SIG-M5 treated with dmso at 0.1 percent for 504 hours (cell line): ENCODE results near the gene PDGFA.

Experiments used
- DNase-seq: peaks from one replicate; lab custom pipeline; 2025; ENCODE audit not compliant: unreplicated experiment; lab: John Stamatoyannopoulos, UW

The PDGFA gene

DNA sequence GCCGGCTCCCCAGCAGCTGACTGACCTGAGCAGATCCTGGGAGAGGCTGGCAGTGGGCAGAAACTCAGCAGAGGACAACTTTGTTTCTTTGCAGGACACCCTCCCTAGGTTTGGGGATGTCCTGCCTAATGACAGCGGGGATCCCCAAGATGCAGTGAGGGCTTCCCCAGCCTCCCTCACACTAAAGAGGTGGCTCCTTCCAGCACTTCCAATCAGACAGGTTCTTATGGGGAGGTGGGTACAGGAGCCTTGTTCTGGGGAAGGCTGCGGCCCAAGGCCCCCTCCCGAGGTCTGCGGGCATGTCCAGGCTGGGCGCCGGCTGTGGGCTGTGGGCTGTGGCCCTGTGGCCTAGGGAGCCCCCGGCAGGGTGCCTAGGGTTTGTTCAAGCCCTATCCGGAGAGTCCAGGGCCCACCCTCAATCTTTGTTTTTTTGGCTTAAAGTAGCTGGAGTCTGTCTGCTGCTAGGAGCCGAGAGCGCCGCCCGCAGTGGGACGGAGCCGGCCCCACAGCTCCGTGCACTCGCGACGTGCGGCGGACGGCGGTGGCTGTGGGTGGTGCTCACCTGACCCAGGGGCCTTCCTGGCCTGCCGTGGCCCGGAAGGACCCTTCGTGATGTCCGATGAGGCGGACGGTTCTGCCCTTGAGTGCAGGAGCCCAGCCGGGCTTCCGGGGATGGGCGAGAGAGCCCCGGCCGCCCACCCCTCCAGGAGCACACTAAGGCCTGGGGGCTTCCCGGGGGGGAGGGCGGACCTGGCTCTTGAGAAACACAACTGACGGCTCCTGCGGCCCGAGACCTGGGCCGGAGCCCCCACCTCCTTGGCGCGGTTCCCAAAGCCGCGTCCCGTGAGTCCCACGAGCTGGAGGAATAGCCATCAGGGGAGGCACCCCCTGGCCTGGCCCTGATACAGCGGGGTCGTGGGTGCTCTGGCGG, 57.2 kb downstream of the PDGFA start:
- DNase-seq, result no peak

DNA sequence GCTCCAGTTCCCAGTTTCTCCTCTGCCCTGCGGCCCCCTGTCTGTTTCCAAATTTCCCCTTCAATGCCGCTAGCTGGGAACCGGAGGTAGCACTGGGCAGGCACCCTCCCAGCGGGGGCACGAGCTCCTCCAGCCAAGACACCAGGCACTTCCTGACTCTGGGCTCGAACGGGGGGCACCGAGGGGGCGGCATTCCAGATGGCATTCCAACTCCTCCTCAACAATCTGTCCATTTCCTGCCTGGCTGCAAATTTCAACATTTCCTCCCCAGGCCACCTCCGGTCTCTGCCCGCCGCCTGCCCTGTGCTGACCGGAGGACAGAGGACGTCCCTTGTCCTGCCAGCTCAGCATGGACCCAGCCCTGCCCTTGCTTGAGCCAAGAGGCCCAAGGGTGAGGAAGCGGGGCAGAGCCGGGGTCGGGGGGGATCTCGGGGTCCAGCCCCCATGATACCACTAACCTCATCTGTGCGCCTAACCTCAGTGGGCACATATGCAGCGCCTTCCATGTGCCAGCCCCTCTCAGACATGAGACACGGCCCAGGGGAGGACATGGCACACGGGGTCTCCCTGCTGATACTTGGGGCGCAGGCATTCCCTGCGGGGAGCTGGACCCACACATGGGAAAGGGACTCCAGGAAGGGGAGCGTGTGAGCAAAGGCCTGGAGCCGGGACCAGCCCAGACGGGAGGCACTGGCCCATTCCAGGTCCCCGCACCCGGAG, 58.0 kb downstream of the PDGFA start:
- no peak for DNase-seq

DNA sequence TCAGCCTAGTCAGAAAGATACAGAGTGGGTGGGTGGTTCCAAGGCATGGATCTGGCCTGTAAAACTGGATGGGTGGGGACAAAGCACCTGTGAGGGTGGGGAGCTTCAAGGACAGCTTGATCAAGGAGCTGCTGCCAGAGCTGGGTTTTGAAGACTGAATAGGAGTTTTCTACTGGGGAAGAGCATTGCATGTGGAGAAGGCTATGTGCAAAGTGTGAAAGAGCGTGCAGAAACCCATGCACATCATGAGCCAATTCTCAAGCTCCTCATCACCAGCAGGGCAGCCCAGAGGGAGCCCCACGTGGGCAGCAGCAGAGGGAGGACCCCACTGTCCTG, 58.6 kb downstream of the PDGFA start:
- DNase-seq, result no peak

DNA sequence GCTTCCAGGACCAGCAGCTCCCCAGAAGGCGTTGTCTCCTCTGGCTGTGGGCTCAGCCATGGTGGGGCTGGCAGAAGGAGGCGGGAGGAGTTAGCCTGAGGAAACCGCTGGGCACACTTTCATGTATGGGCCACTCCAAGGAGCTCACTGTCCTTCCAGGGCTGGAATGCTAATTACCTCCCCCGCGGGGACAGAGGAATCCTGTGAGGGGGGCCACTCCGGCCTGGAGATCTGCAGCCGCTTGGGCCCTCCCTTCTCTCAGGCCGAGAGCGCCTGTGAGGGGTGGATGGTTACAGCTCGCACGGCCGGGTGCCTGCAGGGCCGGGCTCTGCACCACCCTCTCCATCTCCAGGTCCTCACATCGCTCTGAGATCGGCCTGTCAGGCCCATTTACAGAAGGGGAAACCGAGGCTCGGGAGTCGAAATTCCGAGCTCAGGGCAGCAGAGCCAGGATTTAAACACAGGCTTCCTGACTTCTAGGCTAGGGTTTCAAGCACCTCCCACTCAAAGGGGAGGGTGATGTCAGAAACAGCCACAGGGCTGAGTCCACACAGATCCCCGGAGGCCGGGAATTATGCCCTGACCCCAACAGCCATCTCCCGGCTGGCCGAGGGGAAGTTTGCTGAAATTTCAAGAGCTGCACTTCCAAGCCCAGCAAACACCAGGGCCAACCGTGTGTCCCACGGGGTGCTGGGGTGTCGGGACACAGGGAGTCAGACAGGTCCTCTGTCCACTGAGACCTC, 59.1 kb downstream of the PDGFA start:
- no peak for DNase-seq

DNA sequence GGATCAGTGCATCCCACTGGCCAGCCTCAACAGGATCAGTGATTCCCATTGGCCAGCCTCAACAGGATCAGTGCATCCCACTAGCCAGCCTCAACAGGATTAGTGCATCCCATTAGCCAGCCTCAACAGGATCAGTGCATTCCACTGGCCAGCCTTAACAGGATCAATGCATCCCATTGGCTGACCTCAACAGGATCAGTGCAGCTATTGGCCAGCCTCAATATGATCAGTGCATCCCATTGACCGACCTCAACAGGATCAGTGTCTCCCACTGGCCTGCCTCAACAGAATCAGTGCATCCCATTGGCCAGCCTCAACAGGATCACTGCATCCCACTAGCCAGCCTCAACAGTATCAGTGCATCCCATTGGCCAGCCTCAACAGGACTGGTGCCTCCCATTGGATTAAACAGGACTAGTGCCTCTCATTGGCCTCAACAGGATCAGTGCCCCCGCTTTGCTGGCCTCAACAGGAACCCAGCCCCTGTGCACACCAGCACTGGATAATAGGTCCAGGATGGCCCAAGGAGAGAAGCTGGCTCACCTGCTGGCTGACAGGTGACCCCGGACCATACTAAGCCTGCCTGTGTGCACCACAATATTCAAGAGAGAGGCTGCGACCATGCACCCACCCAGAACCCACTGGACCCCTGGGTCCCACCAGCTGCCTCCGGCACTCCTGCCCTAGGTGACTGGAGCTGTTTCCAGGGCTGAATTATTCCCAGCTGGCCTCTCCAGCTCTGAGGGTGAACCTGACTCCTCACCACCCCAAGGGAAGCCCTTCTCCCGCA, 59.9 kb downstream of the PDGFA start:
- no peak for DNase-seq

DNA sequence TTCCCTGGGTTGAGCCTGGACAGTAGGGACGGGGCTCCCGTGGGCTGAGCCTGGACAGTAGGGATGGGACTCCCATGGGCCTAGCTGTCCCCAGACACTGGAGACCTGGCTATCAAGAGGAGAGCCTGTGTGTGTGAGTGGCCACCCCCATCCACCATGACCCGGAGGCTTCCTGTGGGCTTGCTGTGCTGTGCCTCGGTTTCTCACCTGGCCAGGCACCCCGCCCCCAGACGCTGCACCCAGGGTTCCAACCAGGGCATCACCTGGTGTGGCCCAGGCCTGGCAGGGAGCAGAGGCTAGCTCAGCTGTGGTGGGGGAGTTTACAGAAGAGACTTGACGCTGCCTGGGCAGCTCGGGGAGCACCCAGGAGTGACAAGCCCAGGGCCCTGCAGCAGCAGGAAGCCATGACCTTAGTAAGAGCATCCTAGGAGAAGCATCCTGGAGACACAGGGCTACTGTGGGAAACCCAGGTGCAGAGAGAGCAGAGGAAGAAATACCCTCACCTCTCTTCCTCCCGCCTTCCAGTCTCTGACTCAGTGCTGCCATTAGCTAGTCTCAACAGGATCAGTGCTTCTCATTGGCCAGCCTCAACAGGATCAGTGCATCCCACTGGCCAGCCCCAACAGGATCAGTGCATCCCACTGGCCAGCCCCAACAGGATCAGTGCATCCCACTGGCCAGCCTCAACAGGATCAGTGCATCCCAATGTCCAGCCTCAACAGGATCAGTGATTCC, 61.0 kb downstream of the PDGFA start:
- no peak for DNase-seq

DNA sequence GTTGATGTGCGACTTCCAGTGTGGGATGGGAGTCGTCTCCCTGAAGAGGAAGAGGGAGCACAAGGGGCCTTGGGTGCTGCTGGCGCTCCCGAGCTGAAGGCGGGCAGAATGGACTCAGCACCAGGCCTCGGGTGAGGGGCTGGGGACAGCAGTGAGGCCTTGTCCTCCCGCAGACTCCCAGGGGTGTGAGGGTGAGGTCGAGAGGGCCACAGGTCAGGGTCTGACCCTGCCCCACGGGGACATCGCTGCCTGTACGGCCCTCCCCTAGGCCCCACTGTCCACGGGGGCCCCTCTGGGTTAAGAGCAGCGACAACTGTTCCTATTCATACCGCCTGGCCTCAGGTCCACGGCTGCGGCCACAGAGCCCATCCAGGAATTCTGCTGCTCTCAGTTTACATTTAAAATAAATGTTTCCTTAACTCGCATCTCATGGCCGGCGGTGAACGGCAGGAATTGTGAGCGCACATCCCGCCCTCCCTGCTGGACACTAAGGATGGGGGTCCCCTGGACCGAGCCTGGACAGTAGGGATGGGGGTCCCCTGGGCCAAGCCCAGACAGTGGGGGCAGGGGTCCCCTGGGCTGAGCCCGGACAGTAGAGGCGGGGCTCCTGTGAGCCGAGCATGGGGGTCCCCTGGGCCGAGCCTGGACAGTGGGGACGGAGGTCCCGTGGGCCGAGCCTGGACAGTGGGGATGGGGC, 61.7 kb downstream of the PDGFA start:
- DNase-seq, result no peak

DNA sequence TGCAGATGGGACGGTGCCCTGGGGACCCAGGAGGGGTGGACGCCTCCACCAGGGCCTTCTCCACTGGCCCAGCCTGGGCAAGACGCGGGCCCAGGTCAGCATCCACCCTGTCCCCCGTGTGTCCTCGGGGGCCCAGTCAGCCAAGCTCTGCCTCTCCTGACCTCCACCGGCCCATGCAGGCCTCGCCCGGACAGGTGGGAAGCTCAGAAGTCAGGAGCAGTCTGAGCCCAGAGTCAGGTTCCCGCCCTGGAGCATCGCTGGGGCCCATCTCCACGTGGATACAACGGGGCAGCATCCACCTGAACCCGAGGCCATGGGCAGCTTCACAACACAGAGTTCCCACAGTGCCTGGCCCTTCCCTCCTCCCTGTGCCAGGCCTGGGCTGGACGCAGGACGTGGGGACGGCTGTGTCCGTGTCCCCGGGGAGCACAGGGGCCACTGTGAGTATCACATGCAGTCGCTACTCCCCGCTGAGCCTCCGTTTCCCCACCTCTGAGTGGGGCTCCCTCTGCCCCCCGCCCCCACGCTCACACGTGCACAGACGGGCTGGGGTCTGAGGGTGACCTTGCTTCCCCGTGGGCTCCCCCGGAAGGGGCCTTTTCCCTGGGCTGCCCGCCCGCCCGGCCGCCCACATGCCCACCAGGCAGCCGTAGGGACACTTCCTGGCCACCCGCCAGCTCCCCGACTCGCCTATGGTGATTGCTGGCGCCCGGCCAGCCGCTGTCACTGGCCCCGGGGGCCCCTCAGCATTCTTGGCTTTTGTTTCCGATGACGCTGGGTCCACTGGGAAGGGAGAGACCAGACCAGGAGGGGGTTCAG, 64.3 kb downstream of the PDGFA start:
- DNase-seq, result no peak

DNA sequence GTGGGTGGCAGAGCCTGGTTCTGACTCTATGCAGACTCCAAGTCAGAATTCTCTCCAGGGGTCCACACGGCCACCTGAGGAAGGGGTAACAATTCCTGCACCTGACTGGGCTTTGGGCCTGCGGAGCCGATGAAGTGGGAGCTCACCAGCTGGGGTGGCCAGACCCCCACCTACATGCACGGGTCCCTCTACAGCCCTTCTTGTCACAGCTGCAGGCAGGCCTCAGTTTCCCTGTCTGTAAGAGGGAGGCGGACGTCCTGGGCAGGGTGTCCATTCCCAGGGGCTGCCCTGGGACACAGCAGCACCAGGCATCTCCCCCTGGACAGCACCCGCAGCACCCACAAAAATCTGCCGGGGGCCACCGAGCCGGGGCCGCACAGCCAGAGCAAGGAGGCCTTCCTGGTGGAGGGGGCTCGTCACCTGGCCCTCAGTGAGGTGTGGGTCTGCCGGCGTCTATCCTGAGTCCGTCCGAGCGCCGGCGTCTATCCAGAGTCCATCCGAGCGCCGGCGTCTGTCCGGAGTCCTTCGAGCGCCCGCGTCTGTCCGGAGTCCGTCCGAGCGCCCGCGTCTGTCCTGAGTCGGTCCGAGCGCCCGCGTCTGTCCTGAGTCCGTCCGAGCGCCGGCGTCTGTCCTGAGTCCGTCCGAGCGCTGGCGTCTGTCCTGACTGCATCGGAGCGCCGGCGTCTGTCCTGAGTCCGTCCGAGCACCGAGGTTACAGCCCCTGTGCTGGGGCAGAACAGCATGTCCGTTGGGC, 65.1 kb downstream of the PDGFA start:
- no peak for DNase-seq

DNA sequence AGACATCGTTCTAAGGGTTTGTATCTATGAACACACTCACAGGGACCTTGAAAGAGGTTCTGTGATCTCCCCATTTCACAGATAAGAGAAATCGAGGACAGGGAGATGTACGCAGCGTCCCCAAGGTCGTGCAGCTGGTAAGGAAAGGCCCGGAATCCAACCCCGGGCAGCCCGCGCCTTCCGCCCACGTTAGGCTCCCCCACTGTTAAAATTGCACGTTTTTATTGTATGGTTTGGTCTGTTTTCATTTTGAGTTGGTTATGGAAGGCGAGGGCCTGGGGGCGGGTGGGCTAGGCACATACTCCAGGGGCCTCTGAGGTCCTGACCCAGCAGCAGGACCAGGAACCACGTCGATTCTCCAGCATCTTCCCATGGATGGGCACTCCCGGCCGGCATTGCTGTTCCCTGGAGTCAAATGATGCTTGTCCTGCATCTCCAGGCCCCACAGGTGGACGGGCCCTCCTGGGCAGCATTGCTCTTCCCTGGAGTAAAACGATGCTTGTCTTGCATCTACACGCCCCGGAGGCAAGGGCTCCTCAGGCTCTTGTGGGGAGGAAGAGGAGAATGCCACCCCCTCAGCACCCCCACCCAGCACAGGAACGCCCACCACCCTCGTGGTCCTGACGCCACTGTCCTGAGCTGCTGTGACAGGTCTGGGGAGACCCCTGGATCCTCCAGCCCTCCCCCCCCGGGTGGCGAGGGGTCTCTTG, 65.9 kb downstream of the PDGFA start:
- DNase-seq, result no peak

DNA sequence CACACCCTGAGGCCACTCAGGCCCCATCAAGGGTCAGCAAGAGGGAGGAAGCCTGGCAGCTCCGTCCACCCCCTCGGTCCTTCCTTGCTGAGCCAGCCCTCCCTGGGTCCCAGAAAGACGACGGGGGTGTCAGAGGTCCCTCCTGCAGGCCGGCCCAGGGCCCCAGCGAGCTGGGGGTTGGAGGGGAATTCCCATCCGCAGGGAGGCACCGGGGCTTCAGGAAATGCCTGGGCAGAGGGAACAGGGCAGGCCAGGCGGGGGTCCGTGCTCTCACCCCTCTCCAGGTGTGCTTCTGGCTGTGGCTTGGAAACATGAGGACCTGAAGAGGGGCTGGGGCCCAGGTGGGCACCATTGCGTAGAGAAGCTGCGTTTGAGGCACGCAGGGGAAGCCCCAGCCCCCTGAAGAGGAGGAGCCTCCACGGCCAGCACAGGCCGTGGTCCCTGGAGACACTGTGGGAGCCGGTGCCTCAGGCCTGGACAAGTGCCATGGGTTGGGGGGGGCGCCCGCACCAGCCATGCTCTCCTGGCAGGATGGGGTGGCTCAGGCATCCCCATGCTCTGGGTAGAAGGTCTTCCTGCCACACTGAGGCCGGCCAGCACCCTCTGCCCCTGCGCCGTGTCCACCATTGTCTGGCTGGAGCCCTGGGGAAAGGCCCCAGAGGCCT, 66.7 kb downstream of the PDGFA start:
- no peak for DNase-seq

DNA sequence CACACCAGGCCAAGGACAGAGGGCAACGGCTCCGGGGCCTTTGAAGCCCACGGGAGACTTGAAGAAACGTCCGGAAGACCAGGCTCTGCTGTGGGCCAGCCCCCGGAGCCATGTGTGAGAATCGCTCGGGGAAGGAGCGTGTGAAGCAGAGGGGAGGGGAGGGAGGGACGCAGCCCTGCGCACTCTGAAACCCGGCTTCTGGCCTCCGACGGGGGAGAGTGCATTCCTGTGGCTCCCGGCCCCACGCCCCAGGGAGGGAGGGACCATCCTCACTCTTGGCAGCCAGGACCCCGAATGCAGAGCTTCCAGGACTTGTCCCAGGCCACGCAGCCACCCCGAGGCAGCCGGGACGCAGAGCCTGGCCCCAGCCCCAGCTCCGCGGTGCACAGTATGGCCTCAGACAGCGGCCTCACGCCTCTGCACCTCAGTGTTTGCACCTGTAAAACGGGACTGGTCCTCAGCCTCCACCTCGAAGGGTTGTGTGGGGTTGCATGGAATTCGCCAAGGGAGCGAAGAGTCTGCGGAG, 67.4 kb downstream of the PDGFA start:
- DNase-seq, result no peak

DNA sequence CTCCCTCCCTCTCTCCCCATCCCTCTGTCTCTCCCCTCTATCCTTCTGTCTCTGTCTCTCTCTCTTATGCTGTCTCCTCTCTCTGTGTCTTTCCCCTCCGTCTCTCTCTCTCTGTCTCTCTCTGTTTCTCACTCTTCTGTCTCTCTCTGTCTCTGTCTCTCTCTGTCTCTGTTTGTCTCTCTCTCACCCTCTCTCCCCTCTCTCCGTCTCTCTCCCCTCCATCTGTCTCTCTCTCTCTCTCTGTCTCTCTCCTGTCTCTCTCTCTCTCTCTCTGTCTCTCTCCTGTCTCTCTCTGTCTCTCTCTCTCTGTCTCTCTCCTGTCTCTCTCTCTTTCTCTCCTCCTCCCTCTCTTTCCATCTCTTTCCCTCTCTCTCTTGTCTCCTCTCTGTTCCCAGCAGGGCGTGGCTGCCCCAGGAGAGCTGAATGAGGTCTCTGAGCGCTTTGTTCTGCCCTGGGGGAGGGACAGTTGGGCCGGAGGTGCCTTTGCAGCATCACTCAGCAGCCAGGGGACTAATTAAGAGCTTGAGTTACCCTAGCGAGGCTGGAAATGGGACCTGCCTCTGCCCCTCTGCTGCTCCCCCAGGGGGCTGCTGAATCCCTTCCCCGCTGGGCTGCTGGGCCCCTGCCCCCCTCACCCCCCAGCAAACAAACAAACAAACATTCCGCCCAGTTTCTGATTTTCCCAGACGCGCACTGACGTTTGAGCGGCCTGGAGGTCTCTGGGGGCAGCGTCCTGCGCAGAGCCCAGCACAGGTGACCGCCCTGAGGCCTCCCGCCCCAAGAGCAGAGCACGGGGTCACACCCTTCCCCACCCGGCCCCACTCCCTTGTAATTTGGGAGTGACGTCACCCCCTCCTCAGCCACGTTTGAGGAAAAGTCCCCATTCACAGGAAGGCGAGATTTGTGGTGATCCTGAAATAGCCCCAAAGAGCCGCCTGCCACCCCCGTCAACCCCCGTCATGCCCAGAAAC, 68.1 kb downstream of the PDGFA start:
- no peak for DNase-seq

DNA sequence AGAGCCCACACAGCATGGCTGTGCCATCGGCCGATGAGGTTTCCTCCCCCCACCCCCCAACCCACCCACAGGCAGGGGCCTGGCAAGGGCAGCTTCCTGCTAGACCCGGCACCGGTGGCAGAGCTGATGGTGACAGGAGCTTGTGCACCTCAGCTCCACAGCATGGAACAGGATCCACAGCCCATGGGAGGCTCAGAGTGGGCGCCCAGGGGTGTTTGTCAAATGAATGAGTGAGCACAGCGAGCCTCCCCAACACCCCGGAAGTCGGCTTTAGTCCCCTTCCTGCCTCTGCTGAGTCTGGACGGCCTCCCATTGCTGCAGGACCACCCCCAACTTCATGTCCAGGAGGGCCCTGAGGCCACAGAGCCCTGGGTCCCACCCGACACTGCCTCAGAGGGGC, 68.9 kb downstream of the PDGFA start:
- no peak for DNase-seq

DNA sequence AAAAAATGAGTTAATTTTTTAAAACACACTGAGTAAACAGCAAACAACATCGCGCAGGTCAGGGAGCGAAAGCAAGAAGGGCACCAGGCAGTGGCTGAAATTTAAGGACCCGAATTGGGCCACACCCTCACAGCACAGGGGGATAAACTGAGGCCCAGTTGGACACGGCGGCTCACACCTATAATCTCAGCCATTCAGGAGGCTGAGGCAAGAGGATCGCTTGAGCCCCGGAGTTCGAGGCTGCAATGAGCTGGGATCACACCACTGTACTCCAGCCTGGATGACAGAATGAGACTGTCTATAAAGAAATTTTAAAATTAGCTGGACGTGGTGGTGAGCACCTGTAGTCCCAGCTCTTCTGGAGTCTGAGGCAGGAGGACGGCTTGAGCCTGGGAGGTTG, 69.6 kb downstream of the PDGFA start:
- no peak for DNase-seq
